WTC11 (cell line): ENCODE data around the gene SH2D4B.

Source experiments
- ATF1 ChIP-seq: sonication (generic); formaldehyde crosslinking; IDR thresholded peaks from 2 replicates; pipeline ENCODE4 v1.8.1; 2023; ENCODE audit warnings: mild to moderate bottlenecking, moderate library complexity, missing genetic modification reagents
- CTCF ChIP-seq: fragments of 200-600 bp; IDR thresholded peaks from 2 replicates; pipeline ENCODE4 v1.8.0; 2022; ENCODE audit warnings: antibody characterized with exemption
- ESRRA ChIP-seq: sonication (generic); formaldehyde crosslinking; IDR thresholded peaks from 2 replicates; pipeline ENCODE4 v1.8.1; 2022; ENCODE audit warnings: mild to moderate bottlenecking, missing genetic modification reagents, borderline replicate concordance
- ETV6 ChIP-seq: sonication (generic); formaldehyde crosslinking; IDR thresholded peaks from 2 replicates; pipeline ENCODE4 v1.8.1; 2022; ENCODE audit warnings: mild to moderate bottlenecking, missing genetic modification reagents
- FOXK1 ChIP-seq: sonication (generic); formaldehyde crosslinking; IDR thresholded peaks from 2 replicates; pipeline ENCODE4 v1.8.0; 2022; ENCODE audit warnings: mild to moderate bottlenecking, moderate library complexity, missing genetic modification reagents
- GRHL2 ChIP-seq: fragments of 250-450 bp; sonication (Bioruptor Pico); IDR thresholded peaks from 2 replicates; pipeline ENCODE4 v1.8.0; 2022; ENCODE audit warnings: mild to moderate bottlenecking, moderate library complexity; ENCODE audit not compliant: insufficient replicate concordance, severe bottlenecking
- IRF2 ChIP-seq: sonication (generic); formaldehyde crosslinking; IDR thresholded peaks from 2 replicates; pipeline ENCODE4 v1.8.0; 2022; ENCODE audit warnings: low read depth, missing genetic modification reagents, borderline replicate concordance
- NFATC4 ChIP-seq: fragments of 250-450 bp; sonication (Bioruptor Pico); IDR thresholded peaks from 2 replicates; pipeline ENCODE4 v1.9.0; 2021; ENCODE audit warnings: mild to moderate bottlenecking
- SP1 ChIP-seq: sonication (generic); formaldehyde crosslinking; conservative IDR thresholded peaks from 2 replicates; pipeline ENCODE4 v1.8.1; 2022; ENCODE audit warnings: missing genetic modification reagents
- USF2 ChIP-seq: sonication (generic); formaldehyde crosslinking; IDR thresholded peaks from 2 replicates; pipeline ENCODE4 v1.8.1; 2023; ENCODE audit warnings: mild to moderate bottlenecking, missing genetic modification reagents, moderate library complexity
- ZNF138 ChIP-seq: sonication (generic); formaldehyde crosslinking; conservative IDR thresholded peaks from 2 replicates; pipeline ENCODE4 v1.8.1; 2022; ENCODE audit warnings: mild to moderate bottlenecking, moderate library complexity, missing genetic modification reagents
- TF ChIP-seq, protein P1 (sequence below): sonication (generic); formaldehyde crosslinking; conservative IDR thresholded peaks from 2 replicates; pipeline ENCODE4 v1.8.1; 2022; ENCODE audit warnings: mild to moderate bottlenecking, missing genetic modification reagents
- TF ChIP-seq, protein P2 (sequence below): sonication (generic); formaldehyde crosslinking; IDR thresholded peaks from 2 replicates; pipeline ENCODE4 v1.8.0; 2022; ENCODE audit warnings: mild to moderate bottlenecking, missing genetic modification reagents
- TF ChIP-seq, protein P3 (sequence below): sonication (generic); formaldehyde crosslinking; IDR thresholded peaks from 2 replicates; pipeline ENCODE4 v1.8.1; 2022; ENCODE audit warnings: mild to moderate bottlenecking, missing genetic modification reagents, moderate library complexity, borderline replicate concordance

- TF ChIP-seq CTCF (no peak), USF2 (no peak), IRF2 (CRISPR knock-in tag) (no peak), ATF1 (CRISPR knock-in tag) (no peak), GRHL2 (CRISPR knock-in tag) (no peak), ZNF138 (no peak), ETV6 (CRISPR knock-in tag) (no peak), FOXK1 (CRISPR knock-in tag) (no peak), SP1 (no peak), ESRRA (CRISPR knock-in tag) (no peak), NFATC4 (no peak)
- TF ChIP-seq, protein P1, sequence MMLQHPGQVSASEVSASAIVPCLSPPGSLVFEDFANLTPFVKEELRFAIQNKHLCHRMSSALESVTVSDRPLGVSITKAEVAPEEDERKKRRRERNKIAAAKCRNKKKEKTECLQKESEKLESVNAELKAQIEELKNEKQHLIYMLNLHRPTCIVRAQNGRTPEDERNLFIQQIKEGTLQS (CRISPR knock-in tag) = no peak
- TF ChIP-seq, protein P2, sequence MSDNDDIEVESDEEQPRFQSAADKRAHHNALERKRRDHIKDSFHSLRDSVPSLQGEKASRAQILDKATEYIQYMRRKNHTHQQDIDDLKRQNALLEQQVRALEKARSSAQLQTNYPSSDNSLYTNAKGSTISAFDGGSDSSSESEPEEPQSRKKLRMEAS (CRISPR knock-in tag) = no peak
- TF ChIP-seq, protein P3, sequence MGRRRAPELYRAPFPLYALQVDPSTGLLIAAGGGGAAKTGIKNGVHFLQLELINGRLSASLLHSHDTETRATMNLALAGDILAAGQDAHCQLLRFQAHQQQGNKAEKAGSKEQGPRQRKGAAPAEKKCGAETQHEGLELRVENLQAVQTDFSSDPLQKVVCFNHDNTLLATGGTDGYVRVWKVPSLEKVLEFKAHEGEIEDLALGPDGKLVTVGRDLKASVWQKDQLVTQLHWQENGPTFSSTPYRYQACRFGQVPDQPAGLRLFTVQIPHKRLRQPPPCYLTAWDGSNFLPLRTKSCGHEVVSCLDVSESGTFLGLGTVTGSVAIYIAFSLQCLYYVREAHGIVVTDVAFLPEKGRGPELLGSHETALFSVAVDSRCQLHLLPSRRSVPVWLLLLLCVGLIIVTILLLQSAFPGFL (CRISPR knock-in tag) = no peak
Measured at GRCh38 chr10:80530251-80530650, 7.5 kb upstream of the SH2D4B start.
